HepG2 (cell line): ENCODE measurements around the gene NCS1.

Experiments
- KDM3A ChIP-seq: IDR thresholded peaks from 2 replicates; pipeline ENCODE4 v1.6.1; 2018; ENCODE audit warnings: low read depth, missing compliant biosample characterization
- MYNN ChIP-seq: sonication (generic); formaldehyde crosslinking; IDR thresholded peaks from 2 replicates; pipeline ENCODE4 v1.4.0; 2020; ENCODE audit warnings: mild to moderate bottlenecking, low read depth, missing genetic modification reagents
- PCBP1 ChIP-seq: fragments of 200-400 bp; formaldehyde crosslinking; IDR thresholded peaks from 2 replicates; pipeline ENCODE4 v1.6.1; 2017; ENCODE audit warnings: mild to moderate bottlenecking, low read depth, low read length, borderline replicate concordance
- PRMT3 ChIP-seq: sonication (generic); formaldehyde crosslinking; IDR thresholded peaks from 2 replicates; pipeline ENCODE4 v1.8.1; 2022; ENCODE audit warnings: low read depth, mild to moderate bottlenecking, moderate library complexity, missing genetic modification reagents, borderline replicate concordance
- RFX5 ChIP-seq: IDR thresholded peaks from 2 replicates; pipeline ENCODE4 v1.6.1; 2011; ENCODE audit warnings: low read depth, low read length, improper control_type of control experiment
- SP1 ChIP-seq, 2 experiments: fragments of 450-650 bp in 1 of 2; sonication (generic) in 1 of 2; formaldehyde crosslinking in 1 of 2; IDR thresholded peaks; 2 replicates each; pipeline versions ENCODE4 v1.4.0 to v1.6.1; 2016 to 2020; ENCODE audit warnings: missing genetic modification reagents in 1 of 2
- ZFAT ChIP-seq: sonication (generic); formaldehyde crosslinking; conservative IDR thresholded peaks from 2 replicates; pipeline ENCODE4 v1.8.1; 2023; ENCODE audit warnings: missing genetic modification reagents, inconsistent platforms
- ZKSCAN8 ChIP-seq: IDR thresholded peaks from 2 replicates; pipeline ENCODE4 v1.6.1; 2016; ENCODE audit warnings: borderline replicate concordance, missing genetic modification reagents, missing compliant biosample characterization
- ZNF431 ChIP-seq: sonication (generic); formaldehyde crosslinking; IDR thresholded peaks from 2 replicates; pipeline ENCODE4 v1.9.0; 2022; ENCODE audit warnings: missing genetic modification reagents, low read depth, mild to moderate bottlenecking, borderline replicate concordance
- ZSCAN9 ChIP-seq: IDR thresholded peaks from 2 replicates; pipeline ENCODE4 v1.6.1; 2016; ENCODE audit warnings: borderline replicate concordance
- ZZZ3 ChIP-seq: sonication (generic); formaldehyde crosslinking; IDR thresholded peaks from 2 replicates; pipeline ENCODE4 v1.4.0; 2020; ENCODE audit warnings: missing genetic modification reagents, mild to moderate bottlenecking, borderline replicate concordance
- TF ChIP-seq, protein P1 (sequence below): sonication (generic); formaldehyde crosslinking; IDR thresholded peaks from 2 replicates; pipeline ENCODE4 v1.4.0; 2020; ENCODE audit warnings: missing genetic modification reagents
- TF ChIP-seq, protein P2 (sequence below): sonication (generic); formaldehyde crosslinking; IDR thresholded peaks from 2 replicates; pipeline ENCODE4 v1.5.0; 2020; ENCODE audit warnings: missing genetic modification reagents
- TF ChIP-seq, protein P3 (sequence below): sonication (generic); formaldehyde crosslinking; IDR thresholded peaks from 2 replicates; pipeline ENCODE4 v1.5.0; 2020; ENCODE audit warnings: mild to moderate bottlenecking, missing genetic modification reagents, moderate library complexity

DNA sequence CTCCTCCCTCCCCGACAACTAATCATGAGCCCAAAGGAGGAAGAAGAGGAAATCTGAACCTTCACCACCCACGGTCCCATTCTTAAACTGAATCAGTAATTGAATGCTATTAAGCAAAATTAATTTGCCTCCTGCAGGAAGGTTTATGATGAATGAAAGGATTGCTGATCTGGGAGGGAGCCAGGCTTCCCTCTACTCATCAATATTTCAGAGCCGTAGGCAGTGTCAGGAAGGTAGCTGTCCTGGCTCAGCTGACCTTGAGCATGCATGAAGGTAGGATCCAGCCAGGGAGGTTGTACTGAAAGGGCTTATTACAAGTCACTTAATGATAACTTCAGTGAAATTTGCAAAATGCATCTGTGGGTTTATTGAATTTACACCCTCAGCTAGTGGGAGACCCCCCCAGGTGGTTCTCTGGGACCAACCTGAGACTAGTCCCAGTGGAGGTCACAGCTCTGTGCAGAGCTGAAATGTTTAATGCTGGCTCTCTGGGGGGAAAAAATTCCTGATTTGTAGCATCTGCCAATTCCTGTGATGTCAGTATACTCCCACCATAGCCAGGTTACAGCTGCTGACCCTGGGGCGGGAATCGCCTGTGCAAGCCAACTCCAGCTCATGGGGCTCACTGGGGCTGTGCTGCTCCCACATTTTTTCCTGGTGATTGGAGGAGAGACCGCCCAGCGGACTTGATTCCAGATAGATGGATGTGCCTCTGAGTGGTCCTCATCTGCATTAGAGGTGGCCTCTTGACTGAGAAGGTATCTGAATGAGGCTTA is 47.9 kb upstream of the NCS1 start:
- TF ChIP-seq MYNN (no peak), ZSCAN9 (CRISPR knock-in tag) (no peak), ZZZ3 (CRISPR knock-in tag) (no peak), SP1 (IDR thresholded peaks at IDR 0.05) (no peak), SP1 (CRISPR knock-in tag; IDR thresholded peaks at IDR 0.05) (no peak), ZFAT (CRISPR knock-in tag) (no peak), ZKSCAN8 (CRISPR knock-in tag) (no peak), KDM3A (CRISPR knock-in tag) (no peak), PRMT3 (no peak), RFX5 (no peak), PCBP1 (no peak), ZNF431 (no peak)
- TF ChIP-seq, protein P1, sequence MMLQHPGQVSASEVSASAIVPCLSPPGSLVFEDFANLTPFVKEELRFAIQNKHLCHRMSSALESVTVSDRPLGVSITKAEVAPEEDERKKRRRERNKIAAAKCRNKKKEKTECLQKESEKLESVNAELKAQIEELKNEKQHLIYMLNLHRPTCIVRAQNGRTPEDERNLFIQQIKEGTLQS (CRISPR knock-in tag) = no peak
- TF ChIP-seq, protein P2, sequence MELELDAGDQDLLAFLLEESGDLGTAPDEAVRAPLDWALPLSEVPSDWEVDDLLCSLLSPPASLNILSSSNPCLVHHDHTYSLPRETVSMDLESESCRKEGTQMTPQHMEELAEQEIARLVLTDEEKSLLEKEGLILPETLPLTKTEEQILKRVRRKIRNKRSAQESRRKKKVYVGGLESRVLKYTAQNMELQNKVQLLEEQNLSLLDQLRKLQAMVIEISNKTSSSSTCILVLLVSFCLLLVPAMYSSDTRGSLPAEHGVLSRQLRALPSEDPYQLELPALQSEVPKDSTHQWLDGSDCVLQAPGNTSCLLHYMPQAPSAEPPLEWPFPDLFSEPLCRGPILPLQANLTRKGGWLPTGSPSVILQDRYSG (CRISPR knock-in tag) = no peak
- TF ChIP-seq, protein P3, sequence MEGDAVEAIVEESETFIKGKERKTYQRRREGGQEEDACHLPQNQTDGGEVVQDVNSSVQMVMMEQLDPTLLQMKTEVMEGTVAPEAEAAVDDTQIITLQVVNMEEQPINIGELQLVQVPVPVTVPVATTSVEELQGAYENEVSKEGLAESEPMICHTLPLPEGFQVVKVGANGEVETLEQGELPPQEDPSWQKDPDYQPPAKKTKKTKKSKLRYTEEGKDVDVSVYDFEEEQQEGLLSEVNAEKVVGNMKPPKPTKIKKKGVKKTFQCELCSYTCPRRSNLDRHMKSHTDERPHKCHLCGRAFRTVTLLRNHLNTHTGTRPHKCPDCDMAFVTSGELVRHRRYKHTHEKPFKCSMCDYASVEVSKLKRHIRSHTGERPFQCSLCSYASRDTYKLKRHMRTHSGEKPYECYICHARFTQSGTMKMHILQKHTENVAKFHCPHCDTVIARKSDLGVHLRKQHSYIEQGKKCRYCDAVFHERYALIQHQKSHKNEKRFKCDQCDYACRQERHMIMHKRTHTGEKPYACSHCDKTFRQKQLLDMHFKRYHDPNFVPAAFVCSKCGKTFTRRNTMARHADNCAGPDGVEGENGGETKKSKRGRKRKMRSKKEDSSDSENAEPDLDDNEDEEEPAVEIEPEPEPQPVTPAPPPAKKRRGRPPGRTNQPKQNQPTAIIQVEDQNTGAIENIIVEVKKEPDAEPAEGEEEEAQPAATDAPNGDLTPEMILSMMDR = no peak
